HG02623 (cell line): ENCODE measurements around the gene PTPN9.
"Not testable (repeated sequence)": the region's sequence is repeated elsewhere in the genome, so short reads cannot be mapped to it uniquely, and the experiment has no call there.

Experiments used
- ATAC-seq: cut with Tn5 transposase; IDR thresholded peaks from one replicate; pipeline ENCODE4 v1.9.1; 2021; ENCODE audit warnings: moderate library complexity; ENCODE audit not compliant: unreplicated experiment

PTPN9 gene

GRCh38 chr15:75532413-75533250 is 46.5 kb downstream of the PTPN9 start:
- no peak for ATAC-seq

- ATAC-seq = no peak
Measured at GRCh38 chr15:75531041-75531450, 48.1 kb downstream of the PTPN9 start.

- no peak for ATAC-seq
Measured at GRCh38 chr15:75530169-75530568, 48.9 kb downstream of the PTPN9 start.

GRCh38 chr15:75525756-75526155 is 53.4 kb downstream of the PTPN9 start:
- ATAC-seq = not testable (repeated sequence)

- ATAC-seq = no peak
Measured at GRCh38 chr15:75523011-75523410, 56.1 kb downstream of the PTPN9 start.

- ATAC-seq = no peak
Measured at GRCh38 chr15:75517233-75517632, 61.9 kb downstream of the PTPN9 start.

- ATAC-seq = no peak
Measured at GRCh38 chr15:75508840-75509532, 70.1 kb downstream of the PTPN9 start.

GRCh38 chr15:75502360-75502759 is 76.8 kb downstream of the PTPN9 start:
- no peak for ATAC-seq

GRCh38 chr15:75493732-75494131 is 85.4 kb downstream of the PTPN9 start:
- ATAC-seq = no peak

GRCh38 chr15:75483961-75484360 is 95.2 kb downstream of the PTPN9 start:
- ATAC-seq = no peak

- not testable (repeated sequence) for ATAC-seq
Measured at GRCh38 chr15:75483556-75483955, 95.6 kb downstream of the PTPN9 start.

- ATAC-seq = no peak
Measured at GRCh38 chr15:75483106-75483505, 96.0 kb downstream of the PTPN9 start.

GRCh38 chr15:75480463-75480862 is 98.7 kb downstream of the PTPN9 start:
- ATAC-seq = not testable (repeated sequence)

GRCh38 chr15:75479670-75480069 is 99.4 kb downstream of the PTPN9 start:
- no peak for ATAC-seq

GRCh38 chr15:75477094-75477493 is 102.0 kb downstream of the PTPN9 start:
- not testable (repeated sequence) for ATAC-seq

GRCh38 chr15:75468913-75469598 is 110.1 kb downstream of the PTPN9 start:
- ATAC-seq = no peak

- ATAC-seq = no peak
Measured at GRCh38 chr15:75460646-75461045, 118.5 kb downstream of the PTPN9 start.

- no peak for ATAC-seq
Measured at GRCh38 chr15:75459581-75459980, 119.5 kb downstream of the PTPN9 start.

- ATAC-seq = no peak
Measured at GRCh38 chr15:75456710-75457109, 122.4 kb downstream of the PTPN9 start.

GRCh38 chr15:75455982-75456531 is 123.1 kb downstream of the PTPN9 start:
- ATAC-seq = no peak

GRCh38 chr15:75455424-75455981 is 123.6 kb downstream of the PTPN9 start:
- no peak for ATAC-seq
